IMR-90 (cell line): ENCODE measurements around the gene CTBP2.

Experiments
- CHD1 ChIP-seq: IDR thresholded peaks from 2 replicates; pipeline ENCODE4 v1.6.1; 2012; ENCODE audit warnings: low read depth, low read length, improper control_type of control experiment
- MAZ ChIP-seq: IDR thresholded peaks from 2 replicates; pipeline ENCODE4 v1.6.1; 2012; ENCODE audit warnings: low read depth, mild to moderate bottlenecking, low read length, improper control_type of control experiment, moderate library complexity, borderline replicate concordance
- MXI1 ChIP-seq: IDR thresholded peaks from 2 replicates; pipeline ENCODE4 v1.6.1; 2012; ENCODE audit warnings: low read depth, mild to moderate bottlenecking, low read length, moderate library complexity, borderline replicate concordance
- POLR2A ChIP-seq: IDR thresholded peaks from 2 replicates; pipeline ENCODE4 v1.6.1; 2012; ENCODE audit warnings: mild to moderate bottlenecking, low read depth, low read length
- RCOR1 ChIP-seq: IDR thresholded peaks from 2 replicates; pipeline ENCODE4 v1.6.1; 2012; ENCODE audit warnings: mild to moderate bottlenecking, low read length, improper control_type of control experiment; ENCODE audit not compliant: insufficient replicate concordance
- SMC3 ChIP-seq: fragments of 150-350 bp; IDR thresholded peaks from 2 replicates; pipeline ENCODE4 v1.6.1; 2016; ENCODE audit warnings: low read depth, mild to moderate bottlenecking, antibody characterized with exemption, low read length, moderate library complexity
- TF ChIP-seq, protein P1 (sequence below): conservative IDR thresholded peaks from 2 replicates; pipeline ENCODE4 v1.5.1; 2012; ENCODE audit warnings: mild to moderate bottlenecking, low read depth, low read length, improper control_type of control experiment
- TF ChIP-seq, protein P2 (sequence below): fragments of 150-350 bp; IDR thresholded peaks from 2 replicates; pipeline ENCODE4 v1.6.1; 2017; ENCODE audit warnings: mild to moderate bottlenecking, antibody characterized with exemption, low read length, low read depth
- TF ChIP-seq, protein P3 (sequence below): fragments of 150-350 bp; IDR thresholded peaks from 2 replicates; pipeline ENCODE4 v1.6.1; 2016; ENCODE audit warnings: low read depth, mild to moderate bottlenecking, low read length, moderate library complexity, borderline replicate concordance

DNA sequence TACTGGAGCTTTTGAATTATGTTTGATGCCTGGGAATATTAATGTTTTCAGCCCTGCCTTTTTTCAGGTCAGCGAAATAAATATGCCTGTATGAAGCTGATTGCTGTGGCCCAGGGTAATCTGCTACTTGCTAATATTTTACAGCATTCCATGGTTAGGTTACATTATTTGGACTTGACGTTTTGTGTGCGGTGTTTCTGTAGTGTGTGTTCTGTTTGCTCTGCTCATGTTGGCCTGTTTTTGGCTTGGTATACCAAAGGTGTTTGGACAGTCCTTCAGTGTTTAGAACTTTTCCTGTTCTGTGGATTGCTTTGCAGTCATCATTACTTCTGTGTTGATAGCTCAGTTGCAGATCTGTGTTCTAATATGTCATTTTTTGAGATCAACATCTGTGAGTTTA, 206.9 kb downstream of the CTBP2 start:
- TF ChIP-seq, protein P1, sequence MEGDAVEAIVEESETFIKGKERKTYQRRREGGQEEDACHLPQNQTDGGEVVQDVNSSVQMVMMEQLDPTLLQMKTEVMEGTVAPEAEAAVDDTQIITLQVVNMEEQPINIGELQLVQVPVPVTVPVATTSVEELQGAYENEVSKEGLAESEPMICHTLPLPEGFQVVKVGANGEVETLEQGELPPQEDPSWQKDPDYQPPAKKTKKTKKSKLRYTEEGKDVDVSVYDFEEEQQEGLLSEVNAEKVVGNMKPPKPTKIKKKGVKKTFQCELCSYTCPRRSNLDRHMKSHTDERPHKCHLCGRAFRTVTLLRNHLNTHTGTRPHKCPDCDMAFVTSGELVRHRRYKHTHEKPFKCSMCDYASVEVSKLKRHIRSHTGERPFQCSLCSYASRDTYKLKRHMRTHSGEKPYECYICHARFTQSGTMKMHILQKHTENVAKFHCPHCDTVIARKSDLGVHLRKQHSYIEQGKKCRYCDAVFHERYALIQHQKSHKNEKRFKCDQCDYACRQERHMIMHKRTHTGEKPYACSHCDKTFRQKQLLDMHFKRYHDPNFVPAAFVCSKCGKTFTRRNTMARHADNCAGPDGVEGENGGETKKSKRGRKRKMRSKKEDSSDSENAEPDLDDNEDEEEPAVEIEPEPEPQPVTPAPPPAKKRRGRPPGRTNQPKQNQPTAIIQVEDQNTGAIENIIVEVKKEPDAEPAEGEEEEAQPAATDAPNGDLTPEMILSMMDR, result no peak
- TF ChIP-seq, protein P2, sequence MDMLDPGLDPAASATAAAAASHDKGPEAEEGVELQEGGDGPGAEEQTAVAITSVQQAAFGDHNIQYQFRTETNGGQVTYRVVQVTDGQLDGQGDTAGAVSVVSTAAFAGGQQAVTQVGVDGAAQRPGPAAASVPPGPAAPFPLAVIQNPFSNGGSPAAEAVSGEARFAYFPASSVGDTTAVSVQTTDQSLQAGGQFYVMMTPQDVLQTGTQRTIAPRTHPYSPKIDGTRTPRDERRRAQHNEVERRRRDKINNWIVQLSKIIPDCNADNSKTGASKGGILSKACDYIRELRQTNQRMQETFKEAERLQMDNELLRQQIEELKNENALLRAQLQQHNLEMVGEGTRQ, result no peak
- TF ChIP-seq MXI1 (no peak), POLR2A (no peak), RCOR1 (no peak), MAZ (no peak), CHD1 (no peak), SMC3 (no peak)
- TF ChIP-seq, protein P3, sequence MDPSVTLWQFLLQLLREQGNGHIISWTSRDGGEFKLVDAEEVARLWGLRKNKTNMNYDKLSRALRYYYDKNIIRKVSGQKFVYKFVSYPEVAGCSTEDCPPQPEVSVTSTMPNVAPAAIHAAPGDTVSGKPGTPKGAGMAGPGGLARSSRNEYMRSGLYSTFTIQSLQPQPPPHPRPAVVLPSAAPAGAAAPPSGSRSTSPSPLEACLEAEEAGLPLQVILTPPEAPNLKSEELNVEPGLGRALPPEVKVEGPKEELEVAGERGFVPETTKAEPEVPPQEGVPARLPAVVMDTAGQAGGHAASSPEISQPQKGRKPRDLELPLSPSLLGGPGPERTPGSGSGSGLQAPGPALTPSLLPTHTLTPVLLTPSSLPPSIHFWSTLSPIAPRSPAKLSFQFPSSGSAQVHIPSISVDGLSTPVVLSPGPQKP, result no peak
